GM19240 (cell line): ENCODE results near the gene RNF186.
"Not testable (repeated sequence)": the region's sequence is repeated elsewhere in the genome, so short reads cannot be mapped to it uniquely, and the experiment has no call there.

Source experiments
- DNase-seq: peaks from one replicate; pipeline ENCODE4 v3.0.0; 2011; ENCODE audit warnings: low spot score; ENCODE audit not compliant: insufficient read length

The RNF186 gene

GRCh38 chr1:19814681-19815503 lies at the start of gene RNF186:
RNF186 (minus strand) TSS chr1:19815283; CDS start chr1:19815101, 182 bp downstream.
- no peak for DNase-seq

GRCh38 chr1:19864570-19865160 lies 49.6 kb upstream of the RNF186 start:
- DNase-seq, result no peak

GRCh38 chr1:19862944-19863343 lies 47.9 kb upstream of the RNF186 start:
- no peak for DNase-seq

- DNase-seq, result no peak
These were observed 46.9 kb upstream of the RNF186 start for GRCh38 chr1:19861842-19862530.

- DNase-seq, result no peak
These were observed 46.0 kb upstream of the RNF186 start for GRCh38 chr1:19861034-19861433.

- no peak for DNase-seq
These were observed 45.3 kb upstream of the RNF186 start for GRCh38 chr1:19860418-19860817.

- DNase-seq, result no peak
These were observed 44.8 kb upstream of the RNF186 start for GRCh38 chr1:19859876-19860275.

- no peak for DNase-seq
These were observed 43.8 kb upstream of the RNF186 start for GRCh38 chr1:19858893-19859292.

GRCh38 chr1:19854866-19855265 lies 39.8 kb upstream of the RNF186 start:
- no peak for DNase-seq

- DNase-seq, result no peak
These were observed 37.0 kb upstream of the RNF186 start for GRCh38 chr1:19852036-19852435.

GRCh38 chr1:19850214-19850613 lies 35.1 kb upstream of the RNF186 start:
- no peak for DNase-seq

- not testable (repeated sequence) for DNase-seq
These were observed 34.2 kb upstream of the RNF186 start for GRCh38 chr1:19849307-19849706.

- DNase-seq, result not testable (repeated sequence)
These were observed 32.3 kb upstream of the RNF186 start for GRCh38 chr1:19847334-19847733.

GRCh38 chr1:19846338-19846737 lies 31.3 kb upstream of the RNF186 start:
- DNase-seq, result no peak

GRCh38 chr1:19845555-19845954 lies 30.5 kb upstream of the RNF186 start:
- DNase-seq, result no peak

GRCh38 chr1:19844731-19845495 lies 29.8 kb upstream of the RNF186 start:
- DNase-seq, result no peak

- no peak for DNase-seq
These were observed 25.1 kb upstream of the RNF186 start for GRCh38 chr1:19840228-19840627.

GRCh38 chr1:19837866-19838265 lies 22.8 kb upstream of the RNF186 start:
- no peak for DNase-seq

- DNase-seq, result no peak
These were observed 20.5 kb upstream of the RNF186 start for GRCh38 chr1:19835578-19835977.

GRCh38 chr1:19831441-19831840 lies 16.4 kb upstream of the RNF186 start:
- no peak for DNase-seq

- DNase-seq, result no peak
These were observed 13.5 kb upstream of the RNF186 start for GRCh38 chr1:19828546-19828945.

GRCh38 chr1:19825298-19825697 lies 10.2 kb upstream of the RNF186 start:
- DNase-seq, result no peak
